ENCODE measurements around the gene IRGC. TPM values are rescaled to one million over a fixed set of nuclear protein-coding genes. Genes with fewer than 3 reads are reported as not detected.

The IRGC gene
- total RNA-seq, 1 experiment from 2014 or later = not detected

GRCh38 chr19:43694553-43694952 lies 21.3 kb upstream of the IRGC start:
- CTCF ChIA-PET = no interaction called here
- no peak overlapping the region for H3K4me3 Mint-ChIP-seq
- no peak for TF ChIP-seq JAZF1 (CRISPR knock-in tag; IDR thresholded peaks at IDR 0.05)
- no peak for TF ChIP-seq ESRRA (CRISPR knock-in tag; IDR thresholded peaks at IDR 0.05; ENCODE audit: borderline replicate concordance)
- no peak for TF ChIP-seq CREM (CRISPR knock-in tag; IDR thresholded peaks at IDR 0.05)
- no peak for TF ChIP-seq STAT6 (CRISPR knock-in tag; conservative IDR thresholded peaks at IDR 0.05; ENCODE audit: low read depth)
- TF ChIP-seq PREB (CRISPR knock-in tag; IDR thresholded peaks at IDR 0.05; ENCODE audit: borderline replicate concordance) = no peak
- TF ChIP-seq IRF2 (CRISPR knock-in tag; IDR thresholded peaks at IDR 0.05; ENCODE audit: borderline replicate concordance, low read depth) = no peak
- ATAC-seq = no peak
- peaks cover 3% of the 10 kb centered on the region for H3K36me3 Mint-ChIP-seq
- H3K27me3 Mint-ChIP-seq (ENCODE audit: low read depth) = peaks cover 38% of the 10 kb centered on the region
- H3K27ac Mint-ChIP-seq = no peak overlapping the region
- no peak for DNase-seq (ENCODE audit: low spot score)
- POLR2A ChIA-PET = no interaction called here
- no peaks in the 10 kb centered on the region for H3K4me1 Mint-ChIP-seq
- peaks cover 25% of the 10 kb centered on the region for H3K9me3 Mint-ChIP-seq

GRCh38 chr19:43695985-43696704 lies 19.7 kb upstream of the IRGC start:
- no peak for ATAC-seq
- DNase-seq (ENCODE audit: low spot score) = no peak
- no peak for TF ChIP-seq NFE2L1 (CRISPR knock-in tag; IDR thresholded peaks at IDR 0.05)
- TF ChIP-seq ATF6 (CRISPR knock-in tag; IDR thresholded peaks at IDR 0.05) = no peak
- no peak for TF ChIP-seq ZNF416 (CRISPR knock-in tag; IDR thresholded peaks at IDR 0.05)
- no peak for TF ChIP-seq ERG (CRISPR knock-in tag; IDR thresholded peaks at IDR 0.05)
- no peak for TF ChIP-seq GTF2I (CRISPR knock-in tag; conservative IDR thresholded peaks at IDR 0.05)
- no peak for TF ChIP-seq MYBL2 (CRISPR knock-in tag; IDR thresholded peaks at IDR 0.05)
- TF ChIP-seq NFYB (CRISPR knock-in tag; conservative IDR thresholded peaks at IDR 0.05; ENCODE audit: low read depth) = no peak
- Mint-ChIP-seq H3K36me3 (no peaks in the 10 kb centered on the region; the same call in 1 of the 2 replicates), H3K27ac (no peak overlapping the region), H3K27me3 (ENCODE audit: low read depth) (peaks cover 47% of the 10 kb centered on the region), H3K4me1 (no peaks in the 10 kb centered on the region), H3K9me3 (peaks cover 18% of the 10 kb centered on the region), H3K4me3 (no peak overlapping the region)
- ChIA-PET CTCF (no interaction called here), POLR2A (no interaction called here)

GRCh38 chr19:43697295-43697694 lies 18.6 kb upstream of the IRGC start:
- no peak for TF ChIP-seq ZBTB21 (CRISPR knock-in tag; IDR thresholded peaks at IDR 0.05; ENCODE audit: borderline replicate concordance)
- Mint-ChIP-seq H3K9me3 (peaks cover 7% of the 10 kb centered on the region), H3K27ac (no peak overlapping the region), H3K27me3 (ENCODE audit: low read depth) (peaks cover 42% of the 10 kb centered on the region), H3K36me3 (no peaks in the 10 kb centered on the region), H3K4me1 (no peaks in the 10 kb centered on the region), H3K4me3 (no peak overlapping the region)
- ATAC-seq (no peak), DNase-seq (ENCODE audit: low spot score) (no peak)
- CTCF ChIA-PET = no interaction called here
- POLR2A ChIA-PET = no interaction called here
